ENCODE measurements around the gene GUCY2C.

Gene GUCY2C

GRCh38 chr12:14694145-14694714 is 2.2 kb downstream of the GUCY2C start (continued):
- TF ChIP-seq OSR1 (CRISPR knock-in tag; IDR thresholded peaks at IDR 0.05), result no peak
- no peak for TF ChIP-seq ZFP30 (CRISPR knock-in tag; IDR thresholded peaks at IDR 0.05)
- TF ChIP-seq ZFP3 (CRISPR knock-in tag; IDR thresholded peaks at IDR 0.05), result no peak

- ATAC-seq, result no peak
- TF ChIP-seq ZFP3 (CRISPR knock-in tag; IDR thresholded peaks at IDR 0.05) (no peak), SNAI2 (CRISPR knock-in tag; IDR thresholded peaks at IDR 0.05) (no peak), CSDC2 (CRISPR knock-in tag; IDR thresholded peaks at IDR 0.05) (no peak), ISL1 (CRISPR knock-in tag; IDR thresholded peaks at IDR 0.05) (no peak), CREB5 (CRISPR knock-in tag; IDR thresholded peaks at IDR 0.05; ENCODE audit: low read depth) (no peak), TSHZ2 (CRISPR knock-in tag; IDR thresholded peaks at IDR 0.05) (no peak)
Observed at GRCh38 chr12:14693116-14693515, 3.3 kb downstream of the GUCY2C start.

GRCh38 chr12:14691560-14691959 is 4.8 kb downstream of the GUCY2C start:
- no peak for TF ChIP-seq SNAI2 (CRISPR knock-in tag; IDR thresholded peaks at IDR 0.05)
- no peak for TF ChIP-seq ZFP3 (CRISPR knock-in tag; IDR thresholded peaks at IDR 0.05)
- no peak for TF ChIP-seq TSHZ2 (CRISPR knock-in tag; IDR thresholded peaks at IDR 0.05)
- TF ChIP-seq ESRRG (CRISPR knock-in tag; IDR thresholded peaks at IDR 0.05), result no peak
- no peak for TF ChIP-seq TOX (CRISPR knock-in tag; IDR thresholded peaks at IDR 0.05; ENCODE audit: borderline replicate concordance)
- no peak for TF ChIP-seq PATZ1 (CRISPR knock-in tag; IDR thresholded peaks at IDR 0.05; ENCODE audit: borderline replicate concordance)
- no peak for TF ChIP-seq PPARA (CRISPR knock-in tag; IDR thresholded peaks at IDR 0.05; ENCODE audit: borderline replicate concordance)
- no peak for TF ChIP-seq ARNTL (CRISPR knock-in tag; IDR thresholded peaks at IDR 0.05; ENCODE audit: borderline replicate concordance, low read depth)
- TF ChIP-seq RARB (CRISPR knock-in tag; IDR thresholded peaks at IDR 0.05), result no peak
- no peak for TF ChIP-seq ISL1 (CRISPR knock-in tag; IDR thresholded peaks at IDR 0.05)
- TF ChIP-seq BACH2 (CRISPR knock-in tag; IDR thresholded peaks at IDR 0.05; ENCODE audit: borderline replicate concordance), result no peak
- no peak for TF ChIP-seq TCF4 (CRISPR knock-in tag; IDR thresholded peaks at IDR 0.05; ENCODE audit: borderline replicate concordance)
- no peak for ATAC-seq

GRCh38 chr12:14689996-14690395 is 6.4 kb downstream of the GUCY2C start:
- ATAC-seq, result no peak
- TF ChIP-seq ZNF565 (CRISPR knock-in tag; conservative IDR thresholded peaks at IDR 0.05; ENCODE audit: low read depth) (no peak), CSDC2 (CRISPR knock-in tag; IDR thresholded peaks at IDR 0.05) (no peak), PATZ1 (CRISPR knock-in tag; IDR thresholded peaks at IDR 0.05; ENCODE audit: borderline replicate concordance) (no peak), ZFP30 (CRISPR knock-in tag; IDR thresholded peaks at IDR 0.05) (no peak), CSRNP3 (CRISPR knock-in tag; IDR thresholded peaks at IDR 0.05) (no peak), TOX (CRISPR knock-in tag; IDR thresholded peaks at IDR 0.05; ENCODE audit: borderline replicate concordance) (no peak), TCF4 (CRISPR knock-in tag; IDR thresholded peaks at IDR 0.05; ENCODE audit: borderline replicate concordance) (no peak), ARNTL (CRISPR knock-in tag; IDR thresholded peaks at IDR 0.05; ENCODE audit: borderline replicate concordance, low read depth) (no peak)
